ENCODE measurements around the gene GARIN5B. TPM values are rescaled to one million over a fixed set of nuclear protein-coding genes. Genes with fewer than 3 reads are reported as not detected.
A peak's percentile ranks its signal among the peaks of the same experiment; 100 is the strongest.

Gene GARIN5B
- total and polyA plus RNA-seq, 2 of the 13 experiments (the other 11 are each of a cell fraction or from before 2014, with no cell fraction given) = not detected

DNA sequence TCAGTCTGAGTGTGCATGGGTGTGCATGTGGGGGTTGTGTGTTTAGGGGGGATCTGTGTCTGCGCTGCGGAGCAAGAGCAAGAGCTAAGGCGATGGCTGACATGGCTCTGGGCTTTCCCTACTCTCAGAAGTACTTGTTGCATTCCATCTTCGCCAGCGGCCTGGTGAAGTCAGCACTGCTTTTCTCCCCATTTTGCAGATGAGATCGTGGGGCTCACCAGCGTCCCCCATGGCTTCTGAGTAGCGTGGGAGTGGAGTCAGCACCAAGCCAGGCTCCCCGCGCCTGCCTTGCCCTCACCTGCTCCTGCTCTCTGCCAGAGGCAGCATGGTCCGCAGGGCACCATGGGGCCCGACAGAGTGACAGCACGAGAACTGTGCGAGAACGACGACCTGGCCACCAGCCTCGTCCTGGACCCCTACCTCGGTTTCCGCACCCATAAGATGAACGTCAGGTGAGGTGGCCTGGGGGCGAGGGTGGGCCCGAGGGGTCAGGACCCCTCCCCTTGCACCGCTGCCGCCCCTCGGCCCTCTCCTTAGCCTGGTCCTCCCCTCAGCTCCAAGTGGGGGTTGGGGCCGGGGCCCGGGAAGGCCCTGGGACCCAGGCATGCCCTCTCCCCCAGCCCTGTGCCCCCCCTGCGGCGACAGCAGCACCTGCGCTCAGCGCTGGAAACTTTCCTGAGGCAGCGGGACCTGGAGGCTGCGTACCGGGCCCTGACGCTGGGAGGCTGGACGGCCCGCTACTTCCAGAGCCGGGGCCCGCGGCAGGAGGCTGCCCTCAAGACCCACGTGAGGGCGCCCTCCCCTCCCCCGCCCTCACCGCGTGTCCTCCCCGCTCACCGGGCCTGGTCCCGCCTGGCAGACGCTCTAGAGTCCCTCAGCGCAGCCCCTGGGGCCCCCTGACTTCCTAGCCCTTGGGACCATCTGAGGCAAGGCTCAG lies 21.2 kb downstream of the GARIN5B start (continued):
- TF ChIP-seq, protein P1, sequence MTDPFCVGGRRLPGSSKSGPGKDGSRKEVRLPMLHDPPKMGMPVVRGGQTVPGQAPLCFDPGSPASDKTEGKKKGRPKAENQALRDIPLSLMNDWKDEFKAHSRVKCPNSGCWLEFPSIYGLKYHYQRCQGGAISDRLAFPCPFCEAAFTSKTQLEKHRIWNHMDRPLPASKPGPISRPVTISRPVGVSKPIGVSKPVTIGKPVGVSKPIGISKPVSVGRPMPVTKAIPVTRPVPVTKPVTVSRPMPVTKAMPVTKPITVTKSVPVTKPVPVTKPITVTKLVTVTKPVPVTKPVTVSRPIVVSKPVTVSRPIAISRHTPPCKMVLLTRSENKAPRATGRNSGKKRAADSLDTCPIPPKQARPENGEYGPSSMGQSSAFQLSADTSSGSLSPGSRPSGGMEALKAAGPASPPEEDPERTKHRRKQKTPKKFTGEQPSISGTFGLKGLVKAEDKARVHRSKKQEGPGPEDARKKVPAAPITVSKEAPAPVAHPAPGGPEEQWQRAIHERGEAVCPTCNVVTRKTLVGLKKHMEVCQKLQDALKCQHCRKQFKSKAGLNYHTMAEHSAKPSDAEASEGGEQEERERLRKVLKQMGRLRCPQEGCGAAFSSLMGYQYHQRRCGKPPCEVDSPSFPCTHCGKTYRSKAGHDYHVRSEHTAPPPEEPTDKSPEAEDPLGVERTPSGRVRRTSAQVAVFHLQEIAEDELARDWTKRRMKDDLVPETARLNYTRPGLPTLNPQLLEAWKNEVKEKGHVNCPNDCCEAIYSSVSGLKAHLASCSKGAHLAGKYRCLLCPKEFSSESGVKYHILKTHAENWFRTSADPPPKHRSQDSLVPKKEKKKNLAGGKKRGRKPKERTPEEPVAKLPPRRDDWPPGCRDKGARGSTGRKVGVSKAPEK (CRISPR knock-in tag; IDR thresholded peaks at IDR 0.05; ENCODE audit: borderline replicate concordance) = no peak
- TF ChIP-seq EZH2 (conservative IDR thresholded peaks at IDR 0.05; ENCODE audit: low read depth, low read length) (no peak), ZSCAN12 (CRISPR knock-in tag; IDR thresholded peaks at IDR 0.05) (no peak)

DNA sequence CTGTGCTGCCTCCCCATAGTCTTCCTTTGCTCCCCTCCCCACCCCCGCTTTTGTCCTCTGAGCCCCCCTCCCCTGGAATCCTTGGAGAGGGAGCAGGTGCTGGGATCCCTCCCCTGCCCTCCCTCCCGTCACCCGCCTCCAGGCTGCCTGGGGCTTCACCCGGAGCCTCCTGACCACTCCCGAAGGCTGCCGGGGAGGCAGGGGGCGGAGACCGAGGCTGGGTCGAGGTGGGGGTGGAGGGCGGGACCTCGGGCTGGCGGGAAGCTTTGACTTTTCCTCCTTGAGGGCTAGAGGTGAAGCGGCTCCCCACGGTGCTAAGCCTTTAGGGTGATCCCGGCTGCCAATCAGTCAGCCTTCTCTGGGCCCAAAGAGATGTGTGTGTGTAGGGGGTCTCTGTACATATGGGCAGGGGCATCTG lies 21.9 kb downstream of the GARIN5B start:
- ChIA-PET CTCF (ENCODE audit: low intra/inter-chr PET ratio, low total read pairs) (no interaction called here), POLR2A (interaction anchor here (0.6 to 0.7 kb wide), 3 partner anchors 66 to 200 kb away, joined by 3 read pairs; partner anchors contain the start of gene UBE2S)
- H3K9ac ChIP-seq (ENCODE audit: insufficient read depth, low read depth, low read length) = peak overlapping the region; percentile 95
- intact Hi-C loops (cut with micrococcal nuclease; ENCODE audit: unreplicated experiment) = no loop called here
- no TSS peak for BruUV-seq (replicated peaks)
- H3K79me2 ChIP-seq (ENCODE audit: insufficient read depth, low read length) = peaks cover 5% of the 10 kb centered on the region
- peak overlapping the region; percentile 81 for H3K4me2 ChIP-seq (ENCODE audit: low read depth, low read length)
- H4K20me1 ChIP-seq (ENCODE audit: insufficient read depth, low read length) = peaks cover 3% of the 10 kb centered on the region; the same call in 1 of the 2 replicates
- peak overlapping the region; percentile 82 to 99 (median 91) for H3K4me3 ChIP-seq (replicated peaks in 1 of 3; ENCODE audit: insufficient read depth in 1 of 3, low read depth in 2 of 3, low read length in 3 of 3)
- H3K36me3 ChIP-seq (replicated peaks in 1 of 2; ENCODE audit: control insufficient read depth in 1 of 2, insufficient read depth in 2 of 2, low read length in 2 of 2) = peaks cover 2 to 7% of the 10 kb centered on the region in 2 experiments; a peak in 3 of 5 replicates
- H3K4me1 ChIP-seq (ENCODE audit: insufficient read depth, low read length) = peaks cover 25% of the 10 kb centered on the region
- ATAC-seq = no peak
- H3K9me3 ChIP-seq (ENCODE audit: low read length) = no peaks in the 10 kb centered on the region
- H3K27me3 ChIP-seq (ENCODE audit: control insufficient read depth in 1 of 2, insufficient read depth in 2 of 2, low read length in 2 of 2) = no peaks in the 10 kb centered on the region; a peak in 1 of 5 replicates
- no peak for FAIRE-seq
- TF ChIP-seq ZNF24 (IDR thresholded peaks at IDR 0.05) = no peak
- TF ChIP-seq MEIS2 (CRISPR knock-in tag; IDR thresholded peaks at IDR 0.05) = no peak
- TF ChIP-seq, protein P2, sequence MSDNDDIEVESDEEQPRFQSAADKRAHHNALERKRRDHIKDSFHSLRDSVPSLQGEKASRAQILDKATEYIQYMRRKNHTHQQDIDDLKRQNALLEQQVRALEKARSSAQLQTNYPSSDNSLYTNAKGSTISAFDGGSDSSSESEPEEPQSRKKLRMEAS (IDR thresholded peaks at IDR 0.05) = 0 out of 2 replicates have a peak, but pooled peaks have one; percentile 14
- TF ChIP-seq JUNB (CRISPR knock-in tag; IDR thresholded peaks at IDR 0.05; ENCODE audit: borderline replicate concordance) = no peak
- TF ChIP-seq, protein P3, sequence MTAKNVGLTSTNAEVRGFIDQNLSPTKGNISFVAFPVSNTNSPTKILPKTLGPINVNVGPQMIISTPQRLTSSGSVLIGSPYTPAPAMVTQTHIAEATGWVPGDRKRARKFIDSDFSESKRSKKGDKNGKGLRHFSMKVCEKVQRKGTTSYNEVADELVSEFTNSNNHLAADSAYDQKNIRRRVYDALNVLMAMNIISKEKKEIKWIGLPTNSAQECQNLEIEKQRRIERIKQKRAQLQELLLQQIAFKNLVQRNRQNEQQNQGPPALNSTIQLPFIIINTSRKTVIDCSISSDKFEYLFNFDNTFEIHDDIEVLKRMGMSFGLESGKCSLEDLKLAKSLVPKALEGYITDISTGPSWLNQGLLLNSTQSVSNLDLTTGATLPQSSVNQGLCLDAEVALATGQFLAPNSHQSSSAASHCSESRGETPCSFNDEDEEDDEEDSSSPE (CRISPR knock-in tag; IDR thresholded peaks at IDR 0.05) = peak; percentile 36; the same call in 1 of the 2 replicates
- TF ChIP-seq HDAC1 (CRISPR knock-in tag; IDR thresholded peaks at IDR 0.05) = 0 out of 2 replicates have a peak, but pooled peaks have one; percentile 16
- no peak for TF ChIP-seq NONO (IDR thresholded peaks at IDR 0.05)
- TF ChIP-seq NONO (CRISPR knock-in tag; conservative IDR thresholded peaks at IDR 0.05) = 0 out of 2 replicates have a peak, but pooled peaks have one; percentile 33
- TF ChIP-seq BCL6 (CRISPR knock-in tag; IDR thresholded peaks at IDR 0.05) = no peak
- peak; percentile 51; the same call in 1 of the 2 replicates for TF ChIP-seq SP2 (CRISPR knock-in tag; IDR thresholded peaks at IDR 0.05)
- no peak for TF ChIP-seq ZNF7 (CRISPR knock-in tag; IDR thresholded peaks at IDR 0.05)
- TF ChIP-seq, protein P4, sequence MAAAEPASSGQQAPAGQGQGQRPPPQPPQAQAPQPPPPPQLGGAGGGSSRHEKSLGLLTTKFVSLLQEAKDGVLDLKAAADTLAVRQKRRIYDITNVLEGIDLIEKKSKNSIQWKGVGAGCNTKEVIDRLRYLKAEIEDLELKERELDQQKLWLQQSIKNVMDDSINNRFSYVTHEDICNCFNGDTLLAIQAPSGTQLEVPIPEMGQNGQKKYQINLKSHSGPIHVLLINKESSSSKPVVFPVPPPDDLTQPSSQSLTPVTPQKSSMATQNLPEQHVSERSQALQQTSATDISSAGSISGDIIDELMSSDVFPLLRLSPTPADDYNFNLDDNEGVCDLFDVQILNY (CRISPR knock-in tag; conservative IDR thresholded peaks at IDR 0.05) = 0 out of 2 replicates have a peak, but pooled peaks have one; percentile 35
- no peak overlapping the region for H2AFZ ChIP-seq (ENCODE audit: low read length)
- WGBS (ENCODE audit: low lambda C conversion rate) = 3% methylated on average over 10 of the region's 15 CpGs
- no peak overlapping the region for H3K27ac ChIP-seq (ENCODE audit: extremely low read length, insufficient read depth, low read length)
- in situ Hi-C loops (cut with HindIII; ENCODE audit: extremely low pct_ligation_motif_present, low pct_unique_long_range_greater_than_20kb) = no loop called here
- DNase-seq (ENCODE audit: low spot score) = peak; percentile 40
